Fibroblast of gingiva (primary cell): ENCODE results near the gene KCNB1.

Experiments
- DNase-seq: peaks from one replicate; pipeline ENCODE4 v3.0.0-alpha.2; 2011; ENCODE audit warnings: low read depth

Gene KCNB1

GRCh38 chr20:49388744-49389143 lies 93.7 kb downstream of the KCNB1 start:
- DNase-seq = no peak

- DNase-seq = no peak
These were observed 94.9 kb downstream of the KCNB1 start for GRCh38 chr20:49387581-49387939.

DNA sequence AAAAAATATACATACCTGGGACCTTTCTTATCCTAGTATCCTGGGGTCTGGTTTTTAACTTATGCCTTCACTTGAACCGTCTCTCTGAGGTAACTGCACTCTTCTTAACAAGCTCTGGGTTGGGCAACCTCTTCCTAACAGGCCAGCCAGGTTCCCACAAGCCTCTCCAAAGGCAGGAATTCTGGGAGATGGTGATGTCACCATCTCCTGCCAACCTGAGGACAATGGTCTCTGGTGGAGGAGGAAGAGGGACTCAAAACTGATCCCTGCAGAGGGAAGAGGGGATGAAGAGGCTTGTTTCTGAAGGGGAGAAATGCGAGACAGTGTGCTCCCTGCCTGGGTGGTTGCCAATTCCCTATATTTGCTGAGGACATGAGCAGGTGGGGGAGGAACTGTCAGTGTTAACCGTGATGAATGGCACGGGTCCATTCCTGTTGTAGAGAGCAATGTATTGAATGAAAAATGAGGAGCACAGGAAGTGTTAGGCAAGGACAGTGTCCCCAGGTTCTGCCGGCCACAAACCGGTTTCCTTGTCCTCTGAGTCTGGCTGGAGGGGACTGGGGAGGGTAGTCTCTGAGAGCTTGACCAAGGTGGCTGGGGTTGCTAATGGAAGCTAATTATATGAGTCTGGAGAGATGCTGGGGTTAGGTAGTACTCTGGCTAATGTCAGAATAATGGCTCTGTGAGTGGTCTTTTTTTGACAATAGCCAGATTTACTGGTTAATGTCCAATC lies 95.5 kb downstream of the KCNB1 start:
- DNase-seq = no peak

DNA sequence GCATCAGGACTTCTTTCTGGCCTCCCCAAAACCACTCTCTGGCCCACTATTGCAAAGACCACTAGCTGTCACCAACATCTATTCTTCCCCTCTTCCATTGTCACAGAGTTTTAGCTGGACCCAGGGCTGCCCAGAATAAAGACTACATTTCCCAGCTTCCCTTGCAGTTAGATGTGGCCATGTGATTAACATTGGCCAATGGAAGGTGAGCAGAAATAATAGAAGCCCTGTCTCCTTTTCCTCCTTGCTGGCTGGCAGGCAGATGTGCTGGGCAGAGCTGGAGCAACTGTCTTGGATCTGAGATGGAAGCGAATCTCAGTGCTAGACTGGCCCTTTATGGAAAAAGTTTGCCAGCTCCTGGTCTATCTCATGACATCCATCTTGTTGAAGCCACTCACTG lies 97.0 kb downstream of the KCNB1 start:
- peak; percentile 53 for DNase-seq

DNA sequence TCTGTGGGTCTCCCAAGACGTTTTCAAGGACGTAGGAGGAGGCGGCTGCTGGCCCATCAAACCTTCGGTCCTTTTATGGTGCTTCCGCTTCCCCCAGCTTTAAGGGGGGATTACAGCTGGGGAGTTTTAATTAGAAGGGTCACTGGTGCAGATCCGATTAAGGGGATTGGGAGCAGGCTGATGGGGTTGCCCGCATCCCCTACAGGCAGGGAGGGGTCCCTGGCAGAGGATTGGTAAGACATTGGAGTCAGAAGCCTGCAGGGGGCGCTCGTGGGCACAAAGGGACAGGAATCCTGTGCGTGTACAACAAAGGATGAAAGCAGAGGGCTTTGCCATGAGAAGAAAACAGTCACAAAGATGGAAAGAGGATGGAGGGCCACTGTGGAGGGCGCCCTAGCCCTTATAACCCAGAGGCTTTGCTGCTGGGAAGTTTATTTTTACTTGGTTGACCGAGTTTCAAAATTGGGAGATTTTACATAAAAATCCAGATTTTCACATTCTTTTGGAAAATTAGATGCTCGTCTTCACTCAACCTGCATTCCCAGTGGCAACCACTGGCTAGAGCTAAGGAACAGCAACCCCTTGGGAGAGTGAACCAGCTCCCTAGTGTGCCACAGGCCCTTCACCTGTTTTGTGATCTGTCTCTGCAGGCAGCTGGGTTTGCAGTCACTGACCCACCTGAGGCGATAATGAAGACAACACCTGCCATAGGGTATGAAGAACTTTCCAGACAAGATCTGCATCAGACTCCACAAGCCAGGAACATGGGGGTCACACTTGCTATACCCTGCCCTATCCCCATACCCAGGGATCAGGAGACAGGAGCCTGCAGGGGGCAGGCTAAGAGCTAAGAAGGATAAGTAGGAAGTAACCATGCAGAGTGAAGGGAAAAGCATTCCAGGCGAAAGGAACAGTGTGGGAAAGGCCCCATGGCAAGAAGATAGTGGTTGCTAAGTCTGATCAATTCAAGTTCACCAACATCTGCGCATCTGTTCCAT lies 97.7 kb downstream of the KCNB1 start:
- peak; percentile 25 for DNase-seq

- peak; percentile 41 for DNase-seq
These were observed 100.6 kb downstream of the KCNB1 start for GRCh38 chr20:49381558-49382493.

- no peak for DNase-seq
These were observed 102.1 kb downstream of the KCNB1 start for GRCh38 chr20:49380337-49380780.

DNA sequence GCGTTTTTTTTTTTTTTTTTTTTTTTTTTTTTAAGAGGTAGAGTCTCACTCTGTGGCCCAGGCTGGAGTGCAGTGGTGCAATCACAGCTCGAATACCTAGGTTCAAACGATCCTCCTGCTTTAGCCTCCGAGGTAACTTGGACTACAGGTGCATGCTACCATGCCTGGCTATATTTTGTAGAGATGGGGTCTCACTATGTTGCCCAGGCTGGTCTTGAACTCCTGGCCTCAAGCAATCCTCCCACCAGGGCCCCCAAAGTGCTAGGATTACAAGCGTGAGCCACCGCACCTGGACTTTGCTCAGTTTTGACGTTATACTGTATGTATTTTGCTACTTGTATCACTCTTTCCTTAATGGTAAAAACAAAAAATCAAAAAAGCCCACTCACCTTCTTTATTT lies 103.1 kb downstream of the KCNB1 start:
- no peak for DNase-seq

DNA sequence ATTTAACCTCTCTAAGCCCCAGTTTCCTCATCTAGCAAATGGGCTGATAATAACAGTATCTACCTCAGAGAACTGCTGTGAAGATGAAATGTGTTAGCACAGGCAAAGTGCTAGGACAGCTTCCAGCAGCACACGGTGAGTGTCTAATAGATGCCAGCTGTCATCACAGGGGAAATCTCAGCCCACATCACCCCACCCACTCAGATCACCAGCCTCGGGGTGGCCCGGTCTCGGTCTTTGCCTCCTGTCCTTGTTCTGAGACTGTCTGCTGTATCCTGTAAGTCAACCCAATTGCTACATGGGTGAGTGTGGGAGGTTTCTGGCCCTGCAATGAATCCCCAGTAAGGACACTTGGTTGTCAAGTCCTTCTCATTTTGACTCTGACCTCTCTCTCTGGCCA lies 105.1 kb downstream of the KCNB1 start:
- no peak for DNase-seq

DNA sequence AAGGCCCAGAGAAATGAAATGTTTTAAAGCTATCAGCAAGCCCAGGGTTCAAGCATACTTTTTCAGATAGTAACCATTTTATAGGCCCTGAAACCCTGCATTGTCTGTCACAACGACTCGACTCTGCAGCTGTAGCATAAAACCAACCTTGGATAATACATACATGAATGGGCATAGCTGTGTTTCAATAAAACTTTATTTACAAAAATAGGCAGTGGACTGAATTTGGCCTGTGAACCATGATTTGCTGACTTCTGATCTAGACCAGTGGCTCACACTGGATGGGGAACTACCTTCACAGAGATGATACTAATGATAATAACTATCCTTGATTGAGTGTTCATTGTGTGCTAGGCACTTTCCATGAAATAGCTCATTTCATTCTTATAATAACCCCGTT lies 107.3 kb downstream of the KCNB1 start:
- DNase-seq = no peak

DNA sequence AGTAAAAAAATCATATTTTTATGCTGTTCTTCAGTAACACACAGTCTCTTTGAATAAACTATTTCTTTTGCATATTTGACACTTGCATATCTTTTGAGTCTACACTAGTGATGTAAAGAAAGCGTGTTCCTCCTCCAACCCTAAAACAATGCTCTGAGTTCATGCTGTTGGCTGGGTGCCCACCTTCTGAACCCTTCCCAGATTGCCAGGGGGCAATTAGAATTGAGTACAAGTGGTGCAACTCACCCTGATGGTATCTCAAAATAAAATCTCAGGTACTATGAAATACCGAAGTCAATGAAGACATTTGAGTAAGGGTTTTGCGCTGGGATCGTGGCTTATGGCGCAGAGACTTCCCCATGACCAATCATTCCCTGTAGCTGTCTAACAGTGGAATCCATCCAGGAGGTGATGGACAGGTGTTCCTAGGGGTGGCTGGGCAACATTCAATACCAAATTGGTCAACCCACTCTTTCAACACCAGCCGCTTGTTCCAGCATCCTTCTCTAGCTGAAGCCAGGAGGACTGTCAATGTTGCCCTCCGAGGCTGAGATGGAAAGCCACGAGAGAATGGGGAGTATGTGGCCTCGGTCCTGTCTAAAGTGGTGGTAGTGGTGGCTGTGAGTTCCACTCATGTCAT lies 110.3 kb downstream of the KCNB1 start:
- DNase-seq = no peak

GRCh38 chr20:49368596-49368995 lies 113.9 kb downstream of the KCNB1 start:
- no peak for DNase-seq

GRCh38 chr20:49367113-49367512 lies 115.4 kb downstream of the KCNB1 start:
- no peak for DNase-seq

GRCh38 chr20:49366687-49367086 lies 115.8 kb downstream of the KCNB1 start:
- DNase-seq = no peak

- no peak for DNase-seq
These were observed 120.4 kb downstream of the KCNB1 start for GRCh38 chr20:49361862-49362660.

DNA sequence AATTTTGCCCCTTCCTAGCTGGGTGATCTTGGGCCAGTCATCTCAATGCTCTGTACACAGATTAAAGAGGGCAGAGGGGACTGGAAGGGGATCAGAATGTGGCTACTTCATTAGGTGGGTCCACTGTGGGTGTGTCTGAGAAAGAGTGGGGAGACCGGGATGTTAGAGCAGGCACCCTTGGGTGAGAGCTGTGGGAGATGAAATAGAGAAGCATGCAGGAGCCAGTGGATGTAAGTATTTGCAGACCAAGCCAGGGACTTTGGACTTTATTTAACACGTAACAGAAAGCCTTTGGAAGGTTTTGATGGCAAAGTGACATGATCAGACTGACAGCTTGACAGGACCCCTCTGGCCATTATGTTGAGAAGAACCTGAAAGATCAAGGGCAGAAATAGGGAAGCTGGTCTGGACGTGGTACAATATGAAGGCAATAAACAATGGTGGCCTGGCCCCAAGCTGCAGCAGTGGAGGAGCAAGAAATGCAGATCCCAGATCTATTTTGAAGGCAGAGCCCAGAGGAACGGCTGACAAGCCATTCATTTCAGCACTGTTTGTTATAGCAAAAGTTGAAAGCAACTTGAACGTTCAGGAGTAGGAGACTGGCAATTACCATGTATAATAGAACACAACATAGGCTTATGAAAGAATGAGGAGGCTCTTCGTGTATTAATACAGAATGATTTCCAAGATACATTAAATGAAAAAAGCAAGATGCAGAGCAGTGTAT lies 122.1 kb downstream of the KCNB1 start:
- no peak for DNase-seq

DNA sequence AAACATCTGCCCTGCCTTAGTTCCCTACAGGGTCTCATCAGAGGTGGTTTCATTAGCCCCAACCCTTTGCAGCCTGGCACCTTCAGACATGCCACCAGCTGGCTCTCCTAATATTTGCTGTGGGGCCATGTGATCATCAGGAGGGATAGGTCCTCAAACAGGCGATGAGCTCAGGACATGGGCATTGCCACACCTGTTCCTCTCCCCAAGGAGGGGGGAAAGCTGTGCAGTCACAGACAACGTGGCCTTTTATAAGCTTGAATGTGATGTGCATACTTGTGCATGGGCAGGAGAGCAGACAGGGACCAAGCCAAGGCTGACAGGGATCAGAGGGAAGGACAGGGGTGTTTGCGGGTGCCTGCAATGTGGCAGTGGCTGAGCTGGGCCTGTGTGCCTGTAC lies 125.8 kb downstream of the KCNB1 start:
- no peak for DNase-seq

- DNase-seq = no peak
These were observed 127.8 kb downstream of the KCNB1 start for GRCh38 chr20:49354673-49355072.

DNA sequence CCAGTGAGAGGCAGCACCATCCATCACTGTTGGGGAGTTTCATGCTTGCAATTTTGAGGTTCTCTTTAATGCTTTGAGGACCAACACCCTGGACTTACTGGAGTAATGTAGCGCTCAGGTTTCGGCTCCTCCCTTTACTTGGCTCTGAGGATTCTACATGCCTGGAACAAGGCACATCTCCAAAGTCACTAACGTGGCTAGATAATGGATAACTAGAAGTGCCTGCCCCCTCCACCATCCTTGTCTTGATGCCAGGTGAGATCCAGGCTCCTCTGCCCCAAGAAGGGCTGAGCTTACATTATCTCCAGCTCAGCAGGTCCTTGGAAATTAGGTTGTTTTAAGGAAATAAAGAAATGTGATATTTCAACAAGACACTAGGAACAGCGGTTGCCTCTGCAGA lies 129.1 kb downstream of the KCNB1 start:
- no peak for DNase-seq

GRCh38 chr20:49352751-49353150 lies 129.7 kb downstream of the KCNB1 start:
- no peak for DNase-seq
